ENCODE measurements around the gene USP9X.
"Not testable (repeated sequence)": the region's sequence is repeated elsewhere in the genome, so short reads cannot be mapped to it uniquely, and the experiment has no call there.

USP9X gene

GRCh38 chrX:41084893-41085511 is at the start of gene USP9X:
Gene USP9X, plus strand, starts transcription at chrX:41085445. Its CDS starts 38,184 bp downstream, at chrX:41123629.
- peak; percentile 54 for DNase-seq

GRCh38 chrX:41035582-41035981 is 49.7 kb upstream of the USP9X start:
- no peak for DNase-seq

GRCh38 chrX:41036668-41037326 is 48.4 kb upstream of the USP9X start:
- no peak for DNase-seq

GRCh38 chrX:41043196-41043595 is 42.0 kb upstream of the USP9X start:
- DNase-seq, result no peak

- DNase-seq, result no peak
Observed at GRCh38 chrX:41043674-41044345, 41.4 kb upstream of the USP9X start.

GRCh38 chrX:41045960-41046567 is 39.2 kb upstream of the USP9X start:
- DNase-seq, result no peak

GRCh38 chrX:41047878-41048534 is 37.2 kb upstream of the USP9X start:
- no peak for DNase-seq

- no peak for DNase-seq
Observed at GRCh38 chrX:41050359-41050758, 34.9 kb upstream of the USP9X start.

GRCh38 chrX:41051288-41051687 is 34.0 kb upstream of the USP9X start:
- no peak for DNase-seq

GRCh38 chrX:41055740-41056139 is 29.5 kb upstream of the USP9X start:
- DNase-seq, result no peak

GRCh38 chrX:41063276-41063675 is 22.0 kb upstream of the USP9X start:
- not testable (repeated sequence) for DNase-seq

- no peak for DNase-seq
Observed at GRCh38 chrX:41064018-41064417, 21.2 kb upstream of the USP9X start.

GRCh38 chrX:41066391-41066790 is 18.9 kb upstream of the USP9X start:
- no peak for DNase-seq

GRCh38 chrX:41066969-41067368 is 18.3 kb upstream of the USP9X start:
- DNase-seq, result no peak

GRCh38 chrX:41067721-41068120 is 17.5 kb upstream of the USP9X start:
- DNase-seq, result no peak

GRCh38 chrX:41076742-41077141 is 8.5 kb upstream of the USP9X start:
- no peak for DNase-seq

- DNase-seq, result no peak
Observed at GRCh38 chrX:41081821-41082220, 3.4 kb upstream of the USP9X start.

GRCh38 chrX:41082783-41083182 is 2.5 kb upstream of the USP9X start:
- DNase-seq, result no peak

- peak; percentile 98 for DNase-seq
Observed at GRCh38 chrX:41084044-41084892, 977 bp upstream of the USP9X start.

- DNase-seq, result peak; percentile 45
Observed at GRCh38 chrX:41085512-41085877, 250 bp downstream of the USP9X start.

- DNase-seq, result peak; percentile 13
Observed at GRCh38 chrX:41085878-41086626, 807 bp downstream of the USP9X start.

- DNase-seq, result no peak
Observed at GRCh38 chrX:41086627-41086932, 1.3 kb downstream of the USP9X start.
